GM12878 (cell line): ENCODE results near the gene ZNF805. TPM values are rescaled to one million over a fixed set of nuclear protein-coding genes. Genes with fewer than 3 reads are reported as not detected.

Experiments used
- ATAC-seq: fragments of 200-7000 bp; cut with Tn5 transposase; 3 replicates; pipeline ENCODE4 v1.9.1; 2020; ENCODE audit warnings: mild to moderate bottlenecking, moderate library complexity
- BruUV-seq: library from RNA; stranded (reverse); fragments of 400-500 nt; replicated peaks from 2 replicates; lab custom pipeline; 2021; lab: Mats Ljungman, UMichigan
- CTCF ChIA-PET: fragments of 300-600 bp; sonication (Branson Sonifier 250); formaldehyde crosslinking; extraction: SDS; loops from one replicate; lab custom pipeline; 2021; ENCODE audit warnings: inconsistent platforms; lab: Yijun Ruan, JAX
- POLR2A ChIA-PET: fragments of 350-600 bp; formaldehyde crosslinking; extraction: SDS; loops from one replicate; lab custom pipeline; 2021; ENCODE audit warnings: inconsistent platforms; lab: Charles Lee
- RAD21 ChIA-PET: fragments of 300-600 bp; sonication (Branson Sonifier 250); formaldehyde crosslinking; loops from one replicate; lab custom pipeline; 2023; ENCODE audit warnings: antibody characterized with exemption; ENCODE audit not compliant: unreplicated experiment; lab: Charles Lee
- SMC1A ChIA-PET: fragments of 300-600 bp; sonication (Branson Sonifier 250); formaldehyde crosslinking; loops from one replicate; lab custom pipeline; 2023; ENCODE audit not compliant: unreplicated experiment, uncharacterized antibody; lab: Charles Lee
- DNase-seq: peaks from one replicate; pipeline ENCODE4 v3.0.0-alpha.2; 2011; ENCODE audit warnings: low read depth, low spot score
- FAIRE-seq: peaks from 3 replicates; lab custom pipeline; 2011; peaks lifted over from hg19 to GRCh38; lab: Jason Lieb, UNC
- H2AFZ ChIP-seq: 2 replicates; pipeline ENCODE4 v1.6.0; 2011; ENCODE audit warnings: low read depth, low read length, control low read depth; ENCODE audit not compliant: control insufficient read depth
- H3K27ac ChIP-seq: 2 replicates; pipeline ENCODE4 v1.5.1; 2011; ENCODE audit warnings: control low read depth; ENCODE audit not compliant: control insufficient read depth, insufficient read depth
- H3K27me3 ChIP-seq, 2 experiments: replicated peaks in 1 of 2; 2 replicates each; pipeline versions ENCODE4 v1.6.0 to v1.6.1; 2011; ENCODE audit warnings: low read length in 1 of 2; ENCODE audit not compliant: control insufficient read depth in 2 of 2, insufficient read depth in 2 of 2
- H3K36me3 ChIP-seq, 2 experiments: 2 replicates each; pipeline ENCODE4 v1.5.1; 2011; ENCODE audit warnings: low read length in 1 of 2; ENCODE audit not compliant: control insufficient read depth in 2 of 2, insufficient read depth in 2 of 2
- H3K4me1 ChIP-seq: 2 replicates; pipeline ENCODE4 v1.6.1; 2011; ENCODE audit warnings: mild to moderate bottlenecking, low read length, moderate library complexity, mixed read lengths; ENCODE audit not compliant: control insufficient read depth, insufficient read depth
- H3K4me2 ChIP-seq: 2 replicates; pipeline ENCODE4 v1.6.0; 2011; ENCODE audit warnings: control low read depth; ENCODE audit not compliant: control insufficient read depth, insufficient read depth
- H3K4me3 ChIP-seq: fragments of 200-600 bp; sonication (generic); 2 replicates; pipeline ENCODE4 v1.5.1; 2016
- H3K79me2 ChIP-seq: 2 replicates; pipeline ENCODE4 v1.6.0; 2011; ENCODE audit warnings: low read length; ENCODE audit not compliant: control insufficient read depth, insufficient read depth
- H3K9ac ChIP-seq: 2 replicates; pipeline ENCODE4 v1.8.0; 2011; ENCODE audit warnings: low read length, control low read depth, mixed read lengths; ENCODE audit not compliant: control insufficient read depth, insufficient read depth
- H3K9me3 ChIP-seq: replicated peaks from 3 replicates; pipeline ENCODE4 v1.5.1; 2011; ENCODE audit warnings: mild to moderate bottlenecking, low read length; ENCODE audit not compliant: control insufficient read depth, insufficient read depth
- H4K20me1 ChIP-seq: 2 replicates; pipeline ENCODE4 v1.6.0; 2011; ENCODE audit not compliant: control insufficient read depth, insufficient read depth
- ATF7 ChIP-seq: fragments of 450-650 bp; IDR thresholded peaks from 2 replicates; pipeline ENCODE4 v1.6.1; 2016; ENCODE audit warnings: low read depth, mild to moderate bottlenecking
- CHD1 ChIP-seq: IDR thresholded peaks from 2 replicates; pipeline ENCODE4 v1.6.1; 2012; ENCODE audit warnings: low read depth, low read length, improper control_type of control experiment
- FOS ChIP-seq: IDR thresholded peaks from 3 replicates; pipeline ENCODE4 v1.6.1; 2011; ENCODE audit warnings: borderline replicate concordance; ENCODE audit not compliant: insufficient read length; ENCODE audit errors: extremely low read depth
- MLLT1 ChIP-seq: fragments of 450-650 bp; IDR thresholded peaks from 2 replicates; pipeline ENCODE4 v1.6.1; 2016; ENCODE audit warnings: mild to moderate bottlenecking
- NR2C1 ChIP-seq: fragments of 450-650 bp; IDR thresholded peaks from 2 replicates; pipeline ENCODE4 v1.6.1; 2017; ENCODE audit warnings: antibody characterized with exemption, mild to moderate bottlenecking, moderate library complexity
- PAX8 ChIP-seq: fragments of 450-650 bp; IDR thresholded peaks from 2 replicates; pipeline ENCODE4 v1.6.1; 2017; ENCODE audit warnings: mild to moderate bottlenecking, moderate library complexity
- PKNOX1 ChIP-seq: fragments of 450-650 bp; IDR thresholded peaks from 2 replicates; pipeline ENCODE4 v1.6.1; 2016; ENCODE audit warnings: mild to moderate bottlenecking
- POLR2A ChIP-seq: IDR thresholded peaks from 2 replicates; pipeline ENCODE4 v1.6.1; 2011; ENCODE audit warnings: low read depth, mild to moderate bottlenecking, low read length
- RELA ChIP-seq: fragments of 450-650 bp; IDR thresholded peaks from 2 replicates; pipeline ENCODE4 v1.8.0; 2014; ENCODE audit warnings: borderline replicate concordance; ENCODE audit not compliant: partially characterized antibody
- RELB ChIP-seq: fragments of 450-650 bp; IDR thresholded peaks from 2 replicates; pipeline ENCODE4 v1.6.1; 2017; ENCODE audit warnings: low read depth, mild to moderate bottlenecking, moderate library complexity
- RUNX3 ChIP-seq: IDR thresholded peaks from 2 replicates; pipeline ENCODE4 v1.6.1; 2012; ENCODE audit warnings: low read length, inconsistent platforms
- SP1 ChIP-seq: IDR thresholded peaks from one replicate; pipeline ENCODE4 v1.6.1; 2011; ENCODE audit warnings: low read depth, low read length
- TARDBP ChIP-seq: IDR thresholded peaks from 2 replicates; pipeline ENCODE4 v1.6.1; 2016; ENCODE audit warnings: borderline replicate concordance
- TCF12 ChIP-seq: IDR thresholded peaks from 2 replicates; pipeline ENCODE4 v1.6.1; 2011; ENCODE audit warnings: low read depth, mild to moderate bottlenecking, low read length
- ZNF274 ChIP-seq: IDR thresholded peaks from one replicate; pipeline ENCODE4 v1.8.0; 2011; ENCODE audit not compliant: insufficient read length, insufficient read depth
- ZNF592 ChIP-seq: fragments of 450-650 bp; IDR thresholded peaks from 2 replicates; pipeline ENCODE4 v1.6.1; 2017; ENCODE audit warnings: mild to moderate bottlenecking, moderate library complexity
- WGBS: methylation state at CpG from one replicate; pipeline ENCODE4 v1.1.6; 2016; ENCODE audit warnings: low lambda C conversion rate; ENCODE audit not compliant: insufficient replicate concordance, insufficient coverage; ENCODE audit errors: missing lambda C conversion rate; 5-methylcytosine and 5-hydroxymethylcytosine counted together
- in situ Hi-C: fragments of 300-500 bp; cut with MboI; formaldehyde crosslinking; loops from 9 replicates; pipeline ENCODE4 v1.14.3; 2018; ENCODE audit warnings: mixed read lengths
- intact Hi-C: fragments of 100-400 bp; cut with micrococcal nuclease; formaldehyde crosslinking; loops from one replicate; pipeline ENCODE4 v1.14.2; 2022; ENCODE audit not compliant: unreplicated experiment
- polyA plus RNA-seq, 11 experiments: library from polyadenylated mRNA; depleted of rRNA in 4 of 11; unstranded in 6 of 11; stranded (reverse) in 5 of 11; fragments of >200 nt; fragmentation: Nextera tagmentation in 4 of 11; fragmentation: Illumina TruSeq in 1 of 11; extraction: Ambion mirVana in 4 of 11; extraction: Trizol in 1 of 11; gene quantifications; 1 replicate in 1 of 11; 2 replicates in 10 of 11; pipeline versions ENCODE4 v1.2.1 to v1.2.3, GENCODE V29; 2011 to 2016; ENCODE audit warnings: inconsistent platforms in 2 of 11, missing spikeins in 2 of 11, low read depth in 1 of 11
- total RNA-seq, 4 experiments: library from RNA; depleted of rRNA in 3 of 4; stranded (reverse); fragments of >200 nt in 3 of 4; fragmentation: Illumina TruSeq in 1 of 4; extraction: Trizol in 1 of 4; gene quantifications; 2 replicates each; pipeline versions ENCODE4 v1.2.1 to v1.2.3, GENCODE V29; 2013 to 2021
- TF ChIP-seq, protein P1 (sequence below): IDR thresholded peaks from 2 replicates; pipeline ENCODE4 v1.6.1; 2011; ENCODE audit warnings: borderline replicate concordance, low read depth, mild to moderate bottlenecking, moderate library complexity, mixed read lengths, low read length; ENCODE audit not compliant: insufficient read depth; ENCODE audit errors: extremely low read length

Gene ZNF805
- total and polyA plus RNA-seq, 10 of the 15 experiments (the other 5 are each of a cell fraction or from before 2014, with no cell fraction given), result 0.31 to 8.9 (median 2.3) TPM

- Histone ChIP-seq H3K4me3 (no peak overlapping the region), H3K4me2 (no peak overlapping the region; the same call in 1 of the 2 replicates), H3K4me1 (peaks cover 9% of the 10 kb centered on the region), H3K27me3 (no peaks in the 10 kb centered on the region), H3K27ac (no peak overlapping the region), H3K9me3 (no peaks in the 10 kb centered on the region), H2AFZ (no peak overlapping the region), H3K79me2 (peaks cover 28% of the 10 kb centered on the region), H3K9ac (no peak overlapping the region), H4K20me1 (no peaks in the 10 kb centered on the region), H3K36me3 (peaks cover 2% of the 10 kb centered on the region in 2 experiments; a peak in 3 of 4 replicates)
- RAD21 ChIA-PET, result interaction anchor here (1.2 kb wide), 1 partner anchor 14 kb away, joined by 3 read pairs; no protein-coding TSS in a partner anchor
- WGBS, result 99% methylated on average over 5 of the region's 5 CpGs
- POLR2A ChIA-PET, result interaction anchor here (0.9 kb wide), 1 partner anchor 9 kb away, joined by 3 read pairs; no protein-coding TSS in a partner anchor
- SMC1A ChIA-PET, result interaction anchor here (1.0 to 1.1 kb wide), 2 partner anchors 59 to 79 kb away, joined by 3 read pairs; no protein-coding TSS in a partner anchor
- in situ Hi-C loops (no loop called here), intact Hi-C loops (no loop called here)
- no peak for DNase-seq
- FAIRE-seq, result no peak
- ATAC-seq, result no peak
- no TSS peak for BruUV-seq
- CTCF ChIA-PET, result no interaction called here
- TF ChIP-seq TARDBP (no peak), SP1 (no peak), FOS (no peak), RELA (no peak), RELB (no peak), ZNF274 (no peak), CHD1 (no peak), ZNF592 (no peak), TCF12 (no peak), NR2C1 (no peak), POLR2A (no peak), MLLT1 (no peak), ATF7 (no peak), PKNOX1 (no peak), RUNX3 (no peak), PAX8 (no peak)
- TF ChIP-seq, protein P1, sequence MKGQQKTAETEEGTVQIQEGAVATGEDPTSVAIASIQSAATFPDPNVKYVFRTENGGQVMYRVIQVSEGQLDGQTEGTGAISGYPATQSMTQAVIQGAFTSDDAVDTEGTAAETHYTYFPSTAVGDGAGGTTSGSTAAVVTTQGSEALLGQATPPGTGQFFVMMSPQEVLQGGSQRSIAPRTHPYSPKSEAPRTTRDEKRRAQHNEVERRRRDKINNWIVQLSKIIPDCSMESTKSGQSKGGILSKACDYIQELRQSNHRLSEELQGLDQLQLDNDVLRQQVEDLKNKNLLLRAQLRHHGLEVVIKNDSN, result no peak
These were observed 2.4 kb downstream of the ZNF805 start for GRCh38 chr19:57242821-57243220.
